HG02763 (cell line): ENCODE data around the gene RAP1A.

Source experiments
- ATAC-seq: cut with Tn5 transposase; IDR thresholded peaks from one replicate; pipeline ENCODE4 v1.9.1; 2021; ENCODE audit warnings: mild to moderate bottlenecking, moderate library complexity; ENCODE audit not compliant: unreplicated experiment

RAP1A gene

DNA sequence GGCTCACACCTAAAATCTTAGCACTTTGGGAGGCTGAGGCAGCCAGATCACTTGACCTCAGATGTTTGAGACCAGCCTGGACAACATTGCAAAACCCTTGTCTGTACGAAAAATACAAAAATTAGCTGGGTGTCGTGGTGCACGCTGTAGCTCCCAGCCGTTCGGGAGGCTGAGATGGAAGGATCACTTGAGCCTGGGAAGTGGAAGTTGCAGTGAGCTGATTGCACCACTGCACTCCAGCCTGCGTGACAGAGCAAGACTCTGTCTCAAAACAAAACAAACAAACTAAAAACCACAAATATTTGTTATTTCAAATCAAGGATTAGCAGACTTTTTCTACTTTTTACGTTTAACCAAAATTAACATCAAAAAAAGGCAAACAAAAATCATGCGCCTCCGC lies 88.3 kb downstream of the RAP1A start:
- ATAC-seq, result no peak

DNA sequence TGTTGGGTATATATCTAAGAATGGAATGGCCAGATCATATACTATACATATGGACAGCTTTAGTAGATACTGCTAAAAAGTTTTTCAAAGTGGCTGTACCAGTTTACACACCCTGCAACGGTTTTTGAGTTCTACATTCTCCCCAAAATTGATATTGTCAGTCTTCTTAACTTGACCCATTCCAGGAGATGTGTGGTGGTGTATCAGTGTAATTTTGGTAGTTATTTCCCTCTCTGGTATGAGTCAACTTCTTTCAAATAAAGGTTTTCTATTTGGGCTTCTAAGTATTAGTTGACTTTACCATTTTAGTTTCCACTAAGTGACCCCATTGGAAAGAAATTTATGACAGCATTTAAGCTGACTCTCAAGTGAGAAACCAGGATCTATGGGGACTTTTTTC lies 90.4 kb downstream of the RAP1A start:
- no peak for ATAC-seq

DNA sequence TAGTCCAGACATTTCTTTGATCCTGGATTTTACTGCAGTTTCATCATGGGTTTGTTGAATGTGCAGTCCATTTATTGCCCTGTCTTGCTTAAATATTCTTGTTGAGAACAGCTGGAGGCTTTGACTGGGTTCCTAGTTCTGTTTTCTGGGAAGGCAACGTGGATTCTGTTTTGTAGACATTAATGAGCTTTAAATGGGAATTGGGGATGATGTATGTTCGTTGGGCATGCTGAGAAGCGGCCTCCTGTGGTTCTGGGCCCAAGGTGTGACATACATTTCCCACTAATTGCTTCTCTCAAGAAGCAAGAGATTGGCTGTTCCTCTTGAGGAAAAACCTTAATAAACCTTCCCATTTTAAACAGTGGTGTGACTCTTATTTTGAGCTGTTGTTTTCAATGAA lies 96.7 kb downstream of the RAP1A start:
- ATAC-seq, result no peak

DNA sequence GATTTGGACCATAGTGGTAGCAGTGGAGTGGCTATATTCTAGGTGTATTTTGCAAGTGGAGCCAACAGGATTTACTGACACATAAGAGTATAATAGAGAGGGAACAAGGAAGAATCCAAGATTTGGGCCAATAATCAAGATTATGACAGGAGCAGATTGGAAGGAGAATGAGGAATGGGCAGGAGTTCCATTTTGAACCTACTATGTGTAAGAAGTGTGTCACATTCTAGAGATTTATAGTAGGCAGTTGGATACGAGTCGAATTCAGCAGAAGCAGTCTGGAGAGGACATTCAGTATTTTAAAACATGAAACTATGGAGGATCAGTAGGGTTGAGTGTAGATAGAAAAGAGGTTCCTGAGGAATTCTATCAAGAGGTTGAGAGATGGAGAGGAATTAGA lies 97.9 kb downstream of the RAP1A start:
- ATAC-seq, result no peak

DNA sequence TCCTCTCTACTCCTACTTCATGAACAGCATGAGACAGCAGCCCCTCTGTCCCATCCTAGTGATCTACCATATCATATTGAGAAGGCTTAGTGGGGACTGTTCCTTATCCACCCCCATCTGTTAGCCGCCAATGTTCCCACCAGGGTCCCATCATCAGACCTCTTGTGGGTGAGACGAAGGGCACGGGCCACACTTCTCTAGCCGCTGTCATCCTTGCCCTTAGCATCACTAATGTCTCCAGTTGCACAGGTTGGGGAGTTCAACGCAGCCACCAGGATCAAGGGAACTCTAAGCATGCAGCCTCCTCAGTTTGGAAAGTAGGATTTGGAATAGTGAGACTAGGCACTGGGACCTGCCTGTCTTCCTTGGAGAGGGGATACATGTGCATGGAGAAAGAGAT lies 99.5 kb downstream of the RAP1A start:
- no peak for ATAC-seq

DNA sequence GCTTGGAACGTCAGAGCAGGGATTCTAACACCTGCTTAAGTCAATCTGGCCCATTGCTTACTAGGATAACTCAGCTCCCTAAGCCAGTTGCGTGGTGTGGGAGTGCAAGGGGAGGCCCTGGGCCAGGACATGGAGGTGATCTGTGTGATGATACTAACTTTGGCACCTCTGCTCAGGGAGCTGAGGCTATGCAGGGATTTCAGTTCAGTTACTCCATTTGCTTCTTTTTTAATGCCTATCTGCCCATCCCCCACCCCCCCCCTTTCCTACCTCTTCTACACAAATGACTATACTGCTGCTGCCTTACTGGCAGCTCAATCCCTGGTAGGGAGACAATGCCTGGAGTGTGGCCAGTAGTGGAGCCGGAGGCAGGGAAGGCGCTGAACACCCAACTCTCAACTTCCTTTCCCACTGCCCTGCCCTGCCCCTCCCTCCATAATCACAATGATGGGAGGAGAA lies 100.1 kb downstream of the RAP1A start:
- no peak for ATAC-seq

DNA sequence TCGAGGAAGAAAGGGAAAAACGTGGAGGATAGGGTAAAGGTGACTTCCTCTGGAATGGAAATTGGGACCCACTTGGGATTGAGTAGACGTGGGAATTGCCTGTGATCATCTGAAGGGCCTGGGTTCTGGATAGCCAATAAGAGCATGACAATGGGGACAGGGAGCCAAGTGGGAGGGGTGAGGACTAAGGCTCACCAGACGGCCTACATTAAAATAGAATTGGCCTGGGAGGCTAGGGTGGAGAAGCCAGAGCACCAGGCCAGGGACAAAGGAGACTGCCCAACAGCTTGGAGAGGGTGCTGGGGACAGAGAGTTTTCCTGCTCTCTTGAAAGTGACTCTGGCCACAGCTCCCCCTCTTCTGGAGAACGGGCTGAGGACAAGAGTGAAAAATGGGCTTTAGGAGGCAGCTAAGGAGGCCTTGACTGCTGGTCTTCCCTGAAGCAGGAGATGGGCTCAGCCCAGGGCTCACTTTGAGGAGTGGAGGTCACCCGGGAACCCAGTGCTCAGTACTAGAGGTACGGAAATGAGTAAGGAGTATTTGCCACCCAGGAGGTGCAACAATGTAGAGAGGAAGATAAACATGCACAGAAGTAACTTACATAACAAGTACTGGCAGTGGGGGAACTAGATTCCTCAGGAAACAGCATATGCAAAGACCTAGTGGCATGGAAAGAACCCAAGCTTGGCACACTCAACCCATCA lies 100.8 kb downstream of the RAP1A start:
- ATAC-seq, result no peak

DNA sequence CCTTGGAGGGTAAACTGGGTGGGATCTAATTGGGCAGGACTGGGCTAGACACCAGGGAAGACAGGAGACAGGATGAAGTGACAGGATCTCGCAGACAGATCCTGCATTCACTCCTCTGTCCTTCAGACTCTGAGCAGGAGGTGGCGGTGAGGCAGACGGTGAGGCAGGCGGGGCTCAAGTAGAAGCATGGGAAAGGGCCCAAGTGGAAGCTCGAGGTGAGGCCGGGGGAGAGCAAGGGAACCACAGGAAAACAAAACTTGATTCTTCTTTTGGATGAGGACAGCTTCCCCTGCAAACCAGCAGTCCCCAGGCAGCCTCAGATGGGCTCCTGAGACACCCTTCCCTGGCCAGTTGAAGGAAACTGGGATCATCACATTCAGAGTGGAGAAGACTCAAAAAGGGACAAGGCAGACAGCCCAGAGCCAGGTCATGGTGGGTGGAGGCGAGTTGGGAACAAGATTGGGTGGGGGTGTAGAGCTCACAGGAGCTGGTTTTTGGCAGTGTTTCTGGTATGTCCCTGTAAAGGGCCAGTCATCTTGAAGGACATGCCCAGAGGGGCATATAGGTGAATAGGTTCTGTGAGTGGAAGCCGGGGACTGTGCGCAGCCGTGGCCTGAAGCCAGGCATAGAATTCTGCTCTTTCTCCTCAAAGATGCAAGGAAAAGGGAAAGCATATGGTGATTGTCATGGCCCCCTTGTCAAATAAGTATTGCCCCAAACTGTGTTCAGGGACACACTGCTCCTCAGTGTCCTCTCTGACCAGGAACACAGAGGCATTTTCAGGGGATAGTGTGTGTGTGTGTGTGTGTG lies 101.6 kb downstream of the RAP1A start:
- no peak for ATAC-seq

DNA sequence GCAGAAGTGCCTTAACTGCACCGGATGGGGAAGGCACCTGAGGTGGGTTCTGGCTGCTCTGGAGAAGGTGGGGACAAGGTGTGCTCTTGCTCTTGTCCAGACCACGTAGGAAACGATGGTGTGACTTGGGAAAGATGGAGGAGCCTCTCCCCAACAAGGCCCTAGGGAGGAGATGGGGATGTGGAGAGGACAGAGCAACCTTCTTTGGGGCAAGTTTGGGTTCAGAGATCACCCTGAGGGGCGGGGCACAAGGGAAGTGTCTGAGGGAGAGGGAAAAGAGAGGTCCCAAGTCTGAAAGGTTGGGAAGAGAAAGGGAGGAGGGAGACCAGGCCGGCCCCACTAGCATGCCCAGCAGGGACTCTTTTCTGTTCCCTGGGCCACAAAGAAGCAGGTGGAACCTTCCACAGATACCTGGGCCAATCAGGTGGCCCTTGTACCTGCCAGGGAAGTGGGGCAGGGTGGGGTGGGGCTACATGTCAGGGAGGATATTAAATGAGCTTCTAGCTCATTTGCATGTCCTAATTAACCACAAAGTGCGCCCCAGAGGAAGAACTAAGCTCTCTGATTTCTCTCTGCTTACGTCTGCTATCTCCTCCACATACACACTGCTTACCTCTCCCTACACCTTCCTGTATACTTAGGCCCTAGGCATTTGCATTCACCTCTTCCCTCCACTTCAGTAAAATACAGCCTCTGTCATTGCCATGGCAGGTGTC lies 103.7 kb downstream of the RAP1A start:
- ATAC-seq, result no peak

DNA sequence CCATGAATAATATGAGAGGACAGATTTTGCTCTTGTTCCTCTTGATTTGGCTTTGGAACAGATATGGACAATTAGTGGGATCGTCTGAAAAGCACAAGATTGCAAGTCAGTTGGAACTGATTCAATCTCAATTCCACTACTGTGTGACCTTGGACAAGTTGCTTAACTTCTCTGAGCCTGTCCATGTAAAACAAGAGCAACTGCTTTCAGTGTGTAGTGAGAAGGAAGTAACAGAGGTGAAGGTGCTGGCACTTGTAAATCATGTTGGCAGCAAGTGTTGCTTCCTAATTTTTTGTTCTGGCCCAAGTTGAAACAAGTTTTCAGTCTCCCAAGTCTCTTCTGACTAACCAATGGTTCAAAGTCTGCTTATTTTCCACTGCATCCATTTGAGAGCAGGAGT lies 104.3 kb downstream of the RAP1A start:
- ATAC-seq, result no peak

DNA sequence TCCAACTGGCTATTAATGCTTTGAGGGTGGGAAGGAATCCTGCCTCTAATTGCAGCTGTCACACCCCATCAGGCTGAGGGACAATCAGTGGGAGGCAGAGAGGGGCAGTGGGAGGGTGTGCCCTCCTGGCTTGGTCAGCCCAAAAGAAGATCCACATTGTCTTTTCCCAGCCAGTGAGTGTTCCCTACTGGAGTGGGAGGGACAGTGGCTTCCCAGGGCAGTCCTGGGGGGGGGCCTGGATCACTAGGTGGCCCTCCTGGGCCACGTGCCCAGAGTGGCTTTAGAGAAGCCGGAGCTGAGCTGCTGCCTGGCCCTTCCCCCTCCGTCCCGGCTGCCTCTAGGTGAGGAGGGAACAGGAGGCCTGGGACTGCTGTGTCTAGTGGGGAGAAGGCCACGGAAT lies 105.6 kb downstream of the RAP1A start:
- ATAC-seq, result no peak

DNA sequence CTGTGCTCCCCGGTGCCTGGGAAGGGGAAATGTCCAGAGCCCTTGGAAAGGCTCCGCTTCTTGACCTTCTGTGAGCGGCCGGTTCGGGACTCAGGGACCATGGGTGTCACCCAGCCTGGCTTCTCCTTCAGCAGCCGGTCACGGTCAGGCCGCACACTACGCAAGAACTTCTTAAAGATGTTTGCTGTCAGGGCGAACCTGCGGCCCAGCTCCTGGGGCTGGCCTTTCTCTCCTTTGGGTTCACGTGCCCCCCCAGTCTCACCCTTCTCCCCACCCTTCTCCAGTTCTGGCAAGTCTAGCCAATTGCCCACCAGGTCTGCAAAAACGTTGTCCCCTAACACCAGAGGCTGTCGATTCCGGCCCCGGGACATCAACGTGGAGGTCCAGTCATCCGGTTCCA lies 107.5 kb downstream of the RAP1A start:
- no peak for ATAC-seq

DNA sequence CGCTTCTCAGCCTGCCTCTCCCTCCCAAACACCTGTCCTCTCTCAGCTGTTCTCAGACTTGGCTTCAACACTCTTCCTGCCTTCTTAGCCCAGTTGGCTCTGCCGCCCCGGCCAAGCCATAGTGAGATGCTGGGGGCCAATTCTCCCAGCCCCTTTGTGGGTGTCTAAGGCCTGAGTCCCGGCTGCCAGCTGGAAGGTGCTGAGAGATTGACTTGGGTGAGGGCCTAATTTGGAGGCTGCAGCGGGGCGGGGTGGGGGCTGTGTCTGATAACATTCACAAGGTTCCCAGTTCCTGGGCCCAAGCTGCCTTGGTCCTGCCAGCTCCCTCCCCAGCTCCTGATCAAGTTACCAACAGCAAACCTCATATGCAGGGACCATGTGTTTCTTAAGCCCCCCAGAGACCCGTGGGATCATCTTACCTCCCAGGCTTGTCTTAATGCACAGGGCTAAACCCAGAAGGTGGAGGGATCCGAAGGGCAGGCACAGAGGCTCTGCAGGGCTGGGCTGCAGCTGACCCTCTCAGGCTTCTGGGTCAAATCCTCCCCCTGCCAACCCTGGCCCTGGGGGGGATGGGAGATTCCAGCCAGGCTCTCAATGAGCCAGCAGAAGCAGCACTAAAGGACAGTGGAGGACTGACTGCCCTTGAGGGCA lies 109.8 kb downstream of the RAP1A start:
- ATAC-seq, result no peak

DNA sequence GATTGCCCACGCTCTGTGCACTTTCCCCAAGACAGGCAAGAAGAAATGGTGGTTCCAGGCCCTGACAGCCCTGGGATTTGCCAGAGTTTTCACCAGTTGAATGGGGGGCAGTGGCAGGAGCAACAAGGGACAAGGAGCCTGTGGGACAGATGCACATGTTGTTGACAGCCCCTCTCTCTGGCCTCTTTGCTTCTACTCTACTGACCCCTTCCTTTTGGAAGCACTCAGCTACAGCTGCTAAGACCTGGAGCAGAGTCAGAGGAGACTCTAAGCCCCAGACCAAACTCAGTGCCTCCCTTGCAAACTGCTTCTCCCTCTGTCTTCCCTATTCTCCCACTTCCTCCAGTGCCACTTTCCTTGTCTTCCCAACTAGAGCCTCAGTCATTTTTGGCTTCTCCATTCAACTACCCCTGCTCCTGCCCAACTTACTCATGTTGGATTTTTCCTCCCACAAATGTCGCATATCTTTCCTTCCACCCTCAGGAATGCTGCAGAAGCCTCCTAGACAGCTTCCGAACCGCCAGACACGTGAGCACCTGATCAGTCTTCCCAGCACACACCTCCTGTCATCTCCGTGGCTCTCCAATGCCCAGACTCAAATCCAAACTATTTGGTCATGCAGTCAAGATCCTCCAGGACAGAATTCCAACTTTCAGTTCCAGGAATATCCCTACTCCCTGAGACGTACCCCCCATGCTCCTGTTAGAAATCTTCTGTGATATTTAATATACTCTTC lies 110.5 kb downstream of the RAP1A start:
- ATAC-seq, result no peak

DNA sequence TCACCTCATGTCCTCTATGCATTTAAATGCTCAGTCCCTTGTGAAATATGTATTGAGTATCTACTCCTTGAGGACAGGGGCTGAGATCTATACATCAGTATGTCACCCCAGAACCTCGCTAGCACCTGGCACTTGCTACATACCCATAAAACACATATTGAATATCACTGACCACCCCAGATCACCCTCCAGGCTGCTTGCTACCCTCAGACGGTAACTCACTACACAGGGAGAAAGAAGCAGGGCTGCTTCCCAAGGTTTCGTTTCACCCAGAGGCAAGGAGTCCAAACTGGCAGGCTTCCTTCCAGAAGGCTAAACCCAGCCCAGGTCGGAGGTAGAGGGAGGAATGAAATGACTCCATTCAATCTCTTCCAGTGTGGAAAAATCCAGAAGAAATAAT lies 111.1 kb downstream of the RAP1A start:
- no peak for ATAC-seq

DNA sequence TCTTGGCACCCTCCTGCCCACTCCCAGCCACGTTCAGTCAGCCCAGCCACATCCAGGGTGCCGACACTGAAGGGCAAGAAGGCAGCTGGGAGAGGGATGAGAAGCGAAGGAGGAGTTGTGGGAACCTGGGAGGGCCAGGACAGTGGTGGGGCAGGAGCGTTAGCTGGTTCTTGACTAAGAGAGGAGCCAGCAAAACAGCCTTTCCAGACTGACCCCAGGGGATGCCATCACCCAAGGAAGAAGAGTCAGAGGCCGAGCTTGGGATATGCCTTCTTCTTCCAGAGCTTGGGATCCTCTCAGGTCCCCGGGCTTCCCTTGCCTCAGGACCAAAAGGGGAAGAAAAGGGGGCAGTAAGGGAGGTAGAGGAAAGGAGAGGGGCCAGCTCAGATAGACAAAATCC lies 112.4 kb downstream of the RAP1A start:
- no peak for ATAC-seq

DNA sequence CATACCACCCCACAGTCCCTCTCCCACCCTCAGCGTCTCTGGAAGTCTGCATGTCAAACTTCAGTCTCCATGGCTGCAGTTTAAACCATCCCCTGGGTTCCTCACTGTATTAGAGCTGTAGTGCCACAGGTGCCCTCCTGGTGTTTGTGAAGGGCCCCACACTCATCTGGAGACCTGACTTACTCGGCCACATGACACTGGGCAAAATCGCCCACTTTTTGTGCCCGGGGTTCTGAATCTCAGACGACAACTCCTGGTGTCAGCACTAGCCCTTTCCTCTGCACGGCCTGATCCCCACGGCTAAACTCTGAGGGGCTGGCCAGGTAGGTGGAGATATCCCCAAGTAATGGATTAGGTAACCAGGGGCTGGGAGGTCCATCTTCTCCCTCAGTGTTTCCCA lies 113.1 kb downstream of the RAP1A start:
- ATAC-seq, result no peak

DNA sequence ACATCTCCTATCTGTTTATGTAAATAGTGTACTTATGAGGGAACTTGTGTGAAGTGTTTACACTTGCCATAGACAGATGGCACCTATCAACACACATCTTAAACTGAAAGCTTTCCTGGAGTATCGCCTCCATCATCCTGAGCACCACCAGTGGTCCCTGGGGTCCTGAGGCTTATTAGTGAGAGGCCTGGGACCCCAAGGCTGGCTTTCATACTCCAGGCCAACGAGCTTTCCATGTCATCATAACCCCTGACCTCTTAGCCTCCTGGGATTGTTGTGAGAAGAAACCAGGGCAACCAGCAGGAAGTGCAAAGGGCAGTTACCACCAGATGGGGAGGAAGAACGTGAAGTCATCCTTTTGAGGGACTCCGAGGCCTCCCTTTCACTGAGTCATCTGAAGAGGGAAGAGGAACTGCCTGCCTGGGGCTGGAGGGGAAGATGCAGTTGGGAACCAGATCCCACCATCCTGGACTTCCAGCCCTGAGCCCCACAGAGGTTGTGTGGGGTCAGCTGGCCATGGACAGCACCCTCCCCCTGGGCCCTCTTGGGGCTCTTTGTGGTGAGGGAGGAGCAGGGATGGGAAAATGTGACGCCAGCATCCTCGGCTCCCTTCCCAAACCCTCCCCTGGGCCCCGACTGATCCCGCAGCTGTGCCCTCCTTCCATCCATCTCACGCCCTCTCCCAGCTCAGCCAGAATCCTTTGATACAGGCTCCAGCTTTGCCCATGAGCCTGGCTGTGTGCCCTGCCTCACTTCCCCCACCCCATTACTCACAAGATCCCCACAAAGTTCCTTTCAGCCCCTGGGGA lies 113.8 kb downstream of the RAP1A start:
- no peak for ATAC-seq

DNA sequence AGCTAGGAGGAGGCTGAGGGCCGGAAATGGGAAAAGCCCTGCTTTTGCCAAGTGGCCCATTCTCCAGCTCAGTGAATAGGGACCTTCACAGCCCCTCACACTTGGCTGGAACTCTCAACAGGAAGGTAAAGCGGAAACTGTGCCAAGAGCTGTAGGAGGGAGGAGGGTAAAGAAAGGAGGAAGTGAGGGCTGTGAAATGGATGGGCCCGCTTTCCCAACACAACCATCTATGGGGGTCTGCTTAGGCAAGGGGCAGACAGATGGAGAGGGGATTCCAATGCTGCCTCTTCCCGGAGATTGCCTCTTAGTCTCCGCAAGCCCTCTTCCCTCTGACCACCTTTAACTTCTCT lies 114.4 kb downstream of the RAP1A start:
- ATAC-seq, result no peak

DNA sequence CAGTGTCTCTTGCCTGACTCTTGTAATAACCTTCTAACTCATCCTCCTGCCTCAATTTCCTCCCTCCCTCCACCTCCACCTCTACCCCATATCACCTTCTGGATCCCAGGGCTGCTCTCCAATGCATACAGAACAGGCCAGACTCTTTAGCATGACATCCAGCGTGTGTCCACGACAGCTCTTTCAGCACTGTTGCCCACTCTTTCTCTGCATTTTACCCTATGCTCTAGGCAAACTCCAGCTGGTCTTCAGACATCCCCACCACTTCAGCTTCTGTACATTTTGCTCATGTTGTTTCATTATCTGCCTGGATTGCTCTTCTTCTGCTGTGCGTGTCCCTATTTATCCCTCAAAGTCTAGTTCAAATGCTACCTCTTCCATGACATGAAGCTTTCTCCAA lies 114.8 kb downstream of the RAP1A start:
- no peak for ATAC-seq
